H9 (cell line): ENCODE measurements around the gene LRRC63. TPM values are rescaled to one million over a fixed set of nuclear protein-coding genes. Genes with fewer than 3 reads are reported as not detected.

Experiments
- DNase-seq: peaks from one replicate; pipeline ENCODE4 v3.0.0-alpha.2; 2017
- H2AFZ ChIP-seq: one replicate; pipeline ENCODE4 v1.6.1; 2013; ENCODE audit warnings: mild to moderate bottlenecking, low read length, control low read depth, moderate library complexity
- H2AK5ac ChIP-seq: 2 replicates; pipeline ENCODE4 v1.6.1; 2013; ENCODE audit warnings: low read length, control low read depth, mixed read lengths; ENCODE audit not compliant: insufficient read length
- H2BK120ac ChIP-seq: one replicate; pipeline ENCODE4 v1.6.1; 2013; ENCODE audit warnings: low read depth, mild to moderate bottlenecking, low read length, control low read depth, inconsistent platforms; ENCODE audit not compliant: poor library complexity, severe bottlenecking
- H2BK12ac ChIP-seq: 2 replicates; pipeline ENCODE4 v1.6.1; 2013; ENCODE audit warnings: low read length, control low read depth, mixed read lengths, low read depth; ENCODE audit not compliant: insufficient read length
- H2BK15ac ChIP-seq: 2 replicates; pipeline ENCODE4 v1.6.1; 2013; ENCODE audit warnings: low read depth, low read length, control low read depth
- H2BK20ac ChIP-seq: one replicate; pipeline ENCODE4 v1.6.1; 2013; ENCODE audit warnings: low read depth, mild to moderate bottlenecking, low read length, control low read depth, inconsistent platforms; ENCODE audit not compliant: poor library complexity, severe bottlenecking
- H2BK5ac ChIP-seq: 2 replicates; pipeline ENCODE4 v1.6.1; 2013; ENCODE audit warnings: low read length, control low read depth, mixed read lengths; ENCODE audit not compliant: insufficient read length
- H3K14ac ChIP-seq: 2 replicates; pipeline ENCODE4 v1.6.1; 2013; ENCODE audit warnings: low read length, control low read depth; ENCODE audit not compliant: insufficient read depth
- H3K18ac ChIP-seq: 2 replicates; pipeline ENCODE4 v1.6.1; 2013; ENCODE audit warnings: low read depth, mild to moderate bottlenecking, mixed read lengths, low read length, control low read depth; ENCODE audit not compliant: insufficient read length
- H3K23ac ChIP-seq: 2 replicates; pipeline ENCODE4 v1.6.1; 2013; ENCODE audit warnings: low read length, control low read depth, mixed read lengths, low read depth; ENCODE audit not compliant: insufficient read length
- H3K23me2 ChIP-seq: 2 replicates; pipeline ENCODE4 v1.6.1; 2013; ENCODE audit warnings: low read depth, mild to moderate bottlenecking, mixed read lengths, low read length, control low read depth; ENCODE audit not compliant: insufficient read length, poor library complexity, severe bottlenecking
- H3K27ac ChIP-seq: 2 replicates; pipeline ENCODE4 v1.5.1; 2013; ENCODE audit warnings: low read length, control low read depth, mixed read lengths, low read depth; ENCODE audit not compliant: insufficient read length
- H3K27me3 ChIP-seq: 2 replicates; pipeline ENCODE4 v1.6.1; 2013; ENCODE audit warnings: low read length, control low read depth, inconsistent platforms; ENCODE audit not compliant: insufficient read depth
- H3K4ac ChIP-seq: 2 replicates; pipeline ENCODE4 v1.6.1; 2013; ENCODE audit warnings: low read depth, mild to moderate bottlenecking, control low read depth, inconsistent platforms, low read length, moderate library complexity
- H3K4me1 ChIP-seq: 2 replicates; pipeline ENCODE4 v1.6.1; 2013; ENCODE audit warnings: low read length, control low read depth, inconsistent platforms; ENCODE audit not compliant: insufficient read depth
- H3K4me2 ChIP-seq: 2 replicates; pipeline ENCODE4 v1.6.1; 2013; ENCODE audit warnings: low read length, control low read depth, mixed read lengths; ENCODE audit not compliant: insufficient read length, insufficient read depth
- H3K56ac ChIP-seq: 2 replicates; pipeline ENCODE4 v1.6.1; 2013; ENCODE audit warnings: low read depth, mild to moderate bottlenecking, mixed read lengths, low read length, control low read depth; ENCODE audit not compliant: insufficient read length
- H3K79me1 ChIP-seq: 2 replicates; pipeline ENCODE4 v1.6.1; 2013; ENCODE audit warnings: low read depth, mild to moderate bottlenecking, moderate library complexity, low read length, control low read depth, inconsistent platforms; ENCODE audit not compliant: insufficient read depth, poor library complexity, severe bottlenecking
- H3K79me2 ChIP-seq: 2 replicates; pipeline ENCODE4 v1.6.1; 2013; ENCODE audit warnings: low read length, control low read depth, inconsistent platforms; ENCODE audit not compliant: insufficient read depth
- H3K9ac ChIP-seq: 2 replicates; pipeline ENCODE4 v1.6.1; 2013; ENCODE audit warnings: low read length, control low read depth, mixed read lengths; ENCODE audit not compliant: insufficient read length; ENCODE audit errors: extremely low read depth
- H3K9me3 ChIP-seq: one replicate; pipeline ENCODE4 v1.6.1; 2013; ENCODE audit warnings: low read depth, low read length, inconsistent platforms; ENCODE audit not compliant: control insufficient read depth
- H3T11ph ChIP-seq: one replicate; pipeline ENCODE4 v1.6.1; 2013; ENCODE audit warnings: mild to moderate bottlenecking, low read length, control low read depth, inconsistent platforms
- H4K20me1 ChIP-seq: one replicate; pipeline ENCODE4 v1.6.1; 2013; ENCODE audit not compliant: control insufficient read depth, insufficient read length, insufficient read depth
- H4K5ac ChIP-seq: 2 replicates; pipeline ENCODE4 v1.6.1; 2013; ENCODE audit warnings: low read depth, mild to moderate bottlenecking, mixed read lengths, low read length, control low read depth; ENCODE audit not compliant: insufficient read length
- H4K8ac ChIP-seq: replicated peaks from 2 replicates; pipeline ENCODE4 v1.6.1; 2013; ENCODE audit warnings: low read length, control low read depth, mixed read lengths, low read depth; ENCODE audit not compliant: insufficient read length
- H4K91ac ChIP-seq: 2 replicates; pipeline ENCODE4 v1.6.1; 2013; ENCODE audit warnings: low read depth, mild to moderate bottlenecking, moderate library complexity, mixed read lengths, low read length, control low read depth; ENCODE audit not compliant: insufficient read length
- H3K27ac Mint-ChIP-seq, 3 experiments: 2 replicates in 2 of 3; 3 replicates in 1 of 3; pipeline ENCODE4 v1.8.0; 2020 to 2021; ENCODE audit warnings: mixed read lengths in 3 of 3, mild to moderate bottlenecking in 1 of 3, moderate library complexity in 1 of 3
- H3K27me3 Mint-ChIP-seq: 2 replicates; pipeline ENCODE4 v1.8.0; 2021; ENCODE audit warnings: low read depth, mild to moderate bottlenecking, moderate library complexity, mixed read lengths
- H3K36me3 Mint-ChIP-seq, 3 experiments: 2 replicates in 2 of 3; 3 replicates in 1 of 3; pipeline ENCODE4 v1.8.0; 2020 to 2021; ENCODE audit warnings: low read depth in 3 of 3, mixed read lengths in 3 of 3; ENCODE audit not compliant: insufficient read depth in 1 of 3
- H3K4me1 Mint-ChIP-seq, 2 experiments: 2 replicates each; pipeline ENCODE4 v1.8.0; 2020; ENCODE audit warnings: mixed read lengths in 2 of 2
- H3K4me3 Mint-ChIP-seq, 2 experiments: 2 replicates in 1 of 2; 3 replicates in 1 of 2; pipeline ENCODE4 v1.8.0; 2020 to 2021; ENCODE audit warnings: mild to moderate bottlenecking in 2 of 2, mixed read lengths in 2 of 2, moderate library complexity in 1 of 2
- H3K9me3 Mint-ChIP-seq, 2 experiments: 2 replicates in 1 of 2; 3 replicates in 1 of 2; pipeline ENCODE4 v1.8.0; 2020; ENCODE audit warnings: mild to moderate bottlenecking in 2 of 2, mixed read lengths in 2 of 2, moderate library complexity in 1 of 2
- WGBS: extraction: QIAGEN DNeasy Blood & Tissue Kit; methylation state at CpG from one replicate; pipeline ENCODE4 v1.1.7; 2013; ENCODE audit warnings: missing lambda C conversion rate, low lambda C conversion rate, mixed read lengths; ENCODE audit not compliant: insufficient read length; ENCODE audit errors: extremely low coverage; 5-methylcytosine and 5-hydroxymethylcytosine counted together
- total RNA-seq: library from RNA; stranded (reverse); gene quantifications from 2 replicates; pipeline ENCODE4 v1.2.1, GENCODE V29; 2021
- TF ChIP-seq, protein P1 (sequence below): fragments of 200-600 bp; sonication (generic); conservative IDR thresholded peaks from 3 replicates; pipeline ENCODE4 v1.8.0; 2021; ENCODE audit warnings: antibody characterized with exemption, mild to moderate bottlenecking

Gene LRRC63
- total RNA-seq, 1 experiment from 2014 or later: not detected

DNA sequence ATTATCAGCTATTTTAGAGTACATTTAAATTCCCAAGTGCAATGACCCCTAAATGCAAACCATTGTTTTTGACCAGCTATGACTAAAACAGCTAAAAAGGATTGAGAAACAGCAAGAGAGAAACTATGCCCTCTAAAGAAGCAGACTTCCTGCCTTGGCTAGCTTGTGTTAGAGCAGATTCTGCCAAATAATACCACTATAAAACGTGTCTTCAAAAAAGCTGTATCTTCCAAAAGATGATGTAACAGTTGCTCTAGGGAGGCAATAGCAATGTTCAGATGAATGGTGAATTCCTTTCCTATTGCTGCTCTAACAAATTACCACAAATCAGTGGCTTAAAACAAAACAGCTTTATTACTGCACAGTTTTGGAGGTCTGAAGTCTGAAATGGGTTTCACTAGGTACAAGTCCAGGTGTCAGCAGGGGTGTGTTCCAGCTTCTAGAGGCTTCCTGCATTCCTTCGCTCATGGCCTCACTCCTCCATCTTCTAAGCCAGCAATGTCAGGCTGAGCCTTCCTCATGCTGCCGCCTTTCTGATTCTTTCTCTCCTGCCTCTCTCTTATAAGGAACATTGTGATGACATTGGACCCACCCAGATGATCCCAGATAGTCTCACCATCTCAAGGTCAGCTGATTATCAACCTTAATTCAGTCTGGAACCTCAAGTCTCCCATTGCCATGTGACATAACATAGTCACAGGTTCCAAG, 84.5 kb downstream of the LRRC63 start:
- Histone ChIP-seq H3K23ac (no peak overlapping the region), H2BK5ac (no peak overlapping the region), H3K14ac (no peak overlapping the region), H2BK120ac (no peak overlapping the region), H3K27ac (no peak overlapping the region), H3K4me1 (no peaks in the 10 kb centered on the region; the same call in 1 of the 2 replicates), H3K4ac (no peak overlapping the region), H2AK5ac (no peak overlapping the region), H4K91ac (no peak overlapping the region), H2BK15ac (no peak overlapping the region), H3K4me2 (no peak overlapping the region), H2BK20ac (no peak overlapping the region), H3K79me2 (no peaks in the 10 kb centered on the region), H2AFZ (no peak overlapping the region), H3K9me3 (no peaks in the 10 kb centered on the region), H3K79me1 (no peaks in the 10 kb centered on the region), H3K23me2 (no peaks in the 10 kb centered on the region), H3K9ac (no peak overlapping the region), H3K18ac (no peak overlapping the region), H3T11ph (no peak overlapping the region), H4K20me1 (no peaks in the 10 kb centered on the region), H3K56ac (no peak overlapping the region), H4K8ac (no peak overlapping the region), H3K27me3 (no peaks in the 10 kb centered on the region), H2BK12ac (no peak overlapping the region), H4K5ac (no peak overlapping the region)
- Mint-ChIP-seq H3K9me3 (peaks cover 0 to 4% of the 10 kb centered on the region in 2 experiments; a peak in 2 of 5 replicates), H3K36me3 (peaks cover 0 to 5% (median 0%) of the 10 kb centered on the region in 3 experiments; a peak in 2 of 7 replicates), H3K27me3 (peaks cover 1% of the 10 kb centered on the region), H3K4me3 (no peak overlapping the region), H3K27ac (no peak overlapping the region), H3K4me1 (peaks cover 10% of the 10 kb centered on the region in 2 experiments)
- DNase-seq: no peak
- TF ChIP-seq, protein P1, sequence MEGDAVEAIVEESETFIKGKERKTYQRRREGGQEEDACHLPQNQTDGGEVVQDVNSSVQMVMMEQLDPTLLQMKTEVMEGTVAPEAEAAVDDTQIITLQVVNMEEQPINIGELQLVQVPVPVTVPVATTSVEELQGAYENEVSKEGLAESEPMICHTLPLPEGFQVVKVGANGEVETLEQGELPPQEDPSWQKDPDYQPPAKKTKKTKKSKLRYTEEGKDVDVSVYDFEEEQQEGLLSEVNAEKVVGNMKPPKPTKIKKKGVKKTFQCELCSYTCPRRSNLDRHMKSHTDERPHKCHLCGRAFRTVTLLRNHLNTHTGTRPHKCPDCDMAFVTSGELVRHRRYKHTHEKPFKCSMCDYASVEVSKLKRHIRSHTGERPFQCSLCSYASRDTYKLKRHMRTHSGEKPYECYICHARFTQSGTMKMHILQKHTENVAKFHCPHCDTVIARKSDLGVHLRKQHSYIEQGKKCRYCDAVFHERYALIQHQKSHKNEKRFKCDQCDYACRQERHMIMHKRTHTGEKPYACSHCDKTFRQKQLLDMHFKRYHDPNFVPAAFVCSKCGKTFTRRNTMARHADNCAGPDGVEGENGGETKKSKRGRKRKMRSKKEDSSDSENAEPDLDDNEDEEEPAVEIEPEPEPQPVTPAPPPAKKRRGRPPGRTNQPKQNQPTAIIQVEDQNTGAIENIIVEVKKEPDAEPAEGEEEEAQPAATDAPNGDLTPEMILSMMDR: no peak
- no CpG with 5 or more reads among the region's 3 CpGs for WGBS
